Type B pancreatic cell (in vitro differentiated cells): ENCODE data around the gene TMEM79. TPM values are rescaled to one million over a fixed set of nuclear protein-coding genes. Genes with fewer than 3 reads are reported as not detected.

Experiments used
- DNase-seq: peaks from one replicate; pipeline ENCODE4 v3.0.0; 2021; ENCODE audit warnings: mixed read lengths; ENCODE audit not compliant: unreplicated experiment; ENCODE audit errors: extremely low spot score
- H3K27ac Mint-ChIP-seq: 2 replicates; pipeline ENCODE4 v1.8.0; 2021; ENCODE audit warnings: mild to moderate bottlenecking, mixed read lengths
- H3K27me3 Mint-ChIP-seq: 2 replicates; pipeline ENCODE4 v1.8.0; 2021; ENCODE audit warnings: mixed read lengths
- H3K36me3 Mint-ChIP-seq: 2 replicates; pipeline ENCODE4 v1.8.0; 2021; ENCODE audit warnings: mixed read lengths
- H3K4me1 Mint-ChIP-seq: one replicate; pipeline ENCODE4 v1.8.0; 2021; ENCODE audit warnings: mixed read lengths; ENCODE audit not compliant: unreplicated experiment
- H3K4me3 Mint-ChIP-seq: 2 replicates; pipeline ENCODE4 v1.8.0; 2021; ENCODE audit warnings: mild to moderate bottlenecking, mixed read lengths
- H3K9me3 Mint-ChIP-seq: 2 replicates; pipeline ENCODE4 v1.8.0; 2021; ENCODE audit warnings: mixed read lengths
- CTCF ChIP-seq: fragments of 200-600 bp; sonication (generic); conservative IDR thresholded peaks from 2 replicates; pipeline ENCODE4 v1.5.0; 2021; ENCODE audit warnings: antibody characterized with exemption, mild to moderate bottlenecking
- total RNA-seq: library from RNA; stranded (reverse); gene quantifications from 2 replicates; pipeline ENCODE4 v1.2.1, GENCODE V29; 2021; ENCODE audit warnings: low replicate concordance

The TMEM79 gene
- total RNA-seq, 1 donor from 2014 or later: 18.1 TPM

- Mint-ChIP-seq H3K36me3 (no peaks in the 10 kb centered on the region), H3K27me3 (no peaks in the 10 kb centered on the region), H3K4me3 (no peak within 1 kb of the TSS), H3K27ac (no peak within 1 kb of the TSS), H3K4me1 (peaks cover 11% of the 10 kb centered on the region), H3K9me3 (no peaks in the 10 kb centered on the region)
- no peak for DNase-seq
- TF ChIP-seq CTCF: no peak
These were observed 14.8 kb downstream of the TMEM79 start, which contains the start of gene VHLL for GRCh38 chr1:156298852-156299357. Gene VHLL, minus strand, starts transcription at chr1:156299307. Its CDS starts 118 bp downstream, at chr1:156299189.

- Mint-ChIP-seq H3K9me3 (no peaks in the 10 kb centered on the region), H3K4me1 (no peaks in the 10 kb centered on the region), H3K27ac (no peak overlapping the region), H3K36me3 (peaks cover 11% of the 10 kb centered on the region), H3K27me3 (no peaks in the 10 kb centered on the region), H3K4me3 (no peak overlapping the region)
- TF ChIP-seq CTCF: no peak
- DNase-seq: no peak
These were observed 19.1 kb downstream of the TMEM79 start for GRCh38 chr1:156303241-156303640.

DNA sequence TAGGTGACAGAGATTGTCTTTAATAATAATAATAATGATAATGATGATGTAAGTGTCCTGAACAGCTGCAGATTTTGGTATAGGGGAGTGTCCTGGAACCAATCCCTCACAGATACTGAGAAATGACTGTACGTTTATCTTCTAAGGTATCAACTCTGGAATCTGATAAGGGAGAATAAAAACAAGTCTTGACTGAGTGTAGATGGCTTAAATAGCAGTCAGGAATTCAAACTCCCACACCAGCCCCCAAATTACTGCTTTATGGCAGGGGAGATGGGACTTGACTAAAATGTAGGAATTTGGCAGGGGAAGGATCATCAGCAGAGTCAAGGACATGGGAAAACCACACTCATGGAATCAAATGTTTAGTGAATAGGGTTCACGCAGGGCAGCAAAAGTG is 21.1 kb downstream of the TMEM79 start:
- H3K9me3 Mint-ChIP-seq: no peaks in the 10 kb centered on the region
- DNase-seq: no peak
- no peak for TF ChIP-seq CTCF
- no peaks in the 10 kb centered on the region for H3K27me3 Mint-ChIP-seq
- no peaks in the 10 kb centered on the region for H3K4me1 Mint-ChIP-seq
- no peak overlapping the region for H3K4me3 Mint-ChIP-seq
- no peak overlapping the region for H3K27ac Mint-ChIP-seq
- H3K36me3 Mint-ChIP-seq: peaks cover 18% of the 10 kb centered on the region

- peaks cover 22% of the 10 kb centered on the region for H3K36me3 Mint-ChIP-seq
- no peak for DNase-seq
- H3K27me3 Mint-ChIP-seq: no peaks in the 10 kb centered on the region
- no peak for TF ChIP-seq CTCF
- H3K27ac Mint-ChIP-seq: no peak overlapping the region
- no peaks in the 10 kb centered on the region for H3K9me3 Mint-ChIP-seq
- no peak overlapping the region for H3K4me3 Mint-ChIP-seq
- no peaks in the 10 kb centered on the region for H3K4me1 Mint-ChIP-seq
These were observed 24.0 kb downstream of the TMEM79 start for GRCh38 chr1:156308078-156308477.

DNA sequence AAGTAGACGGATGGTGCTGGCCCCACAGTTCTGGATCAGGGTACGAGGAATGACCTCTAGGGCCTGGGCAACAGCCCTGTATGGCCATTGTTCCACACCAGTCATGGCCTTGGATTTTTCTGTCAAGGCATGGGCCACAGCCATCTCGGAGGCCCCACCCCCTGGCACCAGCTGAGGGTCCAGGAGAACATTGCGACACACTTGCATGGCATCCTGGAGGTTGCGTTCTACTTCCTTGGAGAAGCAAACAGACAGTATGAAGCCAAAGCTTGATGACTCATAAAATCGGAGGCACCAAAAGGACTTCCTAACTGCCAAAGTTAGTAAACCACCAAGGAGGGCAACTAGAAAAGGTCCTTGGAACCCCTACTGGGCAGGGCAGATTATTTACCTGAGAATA is 26.8 kb downstream of the TMEM79 start:
- Mint-ChIP-seq H3K36me3 (peaks cover 24% of the 10 kb centered on the region), H3K4me1 (no peaks in the 10 kb centered on the region), H3K27me3 (no peaks in the 10 kb centered on the region), H3K4me3 (no peak overlapping the region), H3K27ac (no peak overlapping the region), H3K9me3 (no peaks in the 10 kb centered on the region)
- no peak for DNase-seq
- TF ChIP-seq CTCF: no peak

- Mint-ChIP-seq H3K9me3 (no peaks in the 10 kb centered on the region), H3K27ac (no peak overlapping the region), H3K4me3 (no peak overlapping the region), H3K36me3 (peaks cover 18% of the 10 kb centered on the region), H3K27me3 (no peaks in the 10 kb centered on the region), H3K4me1 (no peaks in the 10 kb centered on the region)
- no peak for DNase-seq
- no peak for TF ChIP-seq CTCF
These were observed 32.8 kb downstream of the TMEM79 start for GRCh38 chr1:156316909-156317308.
